Erythroblast (primary cell): Measurements from ENCODE around the gene NELL1.

ENCODE experiments used
- DNase-seq, 2 experiments: peaks; one replicate each; lab custom pipeline; 2025; lab: John Stamatoyannopoulos, UW
- GATA1 ChIP-seq: IDR thresholded peaks from 2 replicates; pipeline ENCODE4 v1.6.1; 2011; ENCODE audit warnings: low read depth, mild to moderate bottlenecking, control low read depth, low read length, moderate library complexity
- POLR2A ChIP-seq: IDR thresholded peaks from 2 replicates; pipeline ENCODE4 v1.6.1; 2011; ENCODE audit warnings: mild to moderate bottlenecking, low read length

The NELL1 gene

GRCh38 chr11:21056644-21057043 is 387.3 kb downstream of the NELL1 start:
- no peak for TF ChIP-seq GATA1
- no peak for TF ChIP-seq POLR2A
- no peak for DNase-seq

- no peak for TF ChIP-seq GATA1
- no peak for TF ChIP-seq POLR2A
- no peak for DNase-seq
Measured at GRCh38 chr11:21059879-21060278, 390.5 kb downstream of the NELL1 start.

GRCh38 chr11:21066030-21066429 is 396.6 kb downstream of the NELL1 start:
- no peak for DNase-seq
- no peak for TF ChIP-seq POLR2A
- no peak for TF ChIP-seq GATA1

GRCh38 chr11:21068886-21069285 is 399.5 kb downstream of the NELL1 start:
- no peak for DNase-seq
- no peak for TF ChIP-seq POLR2A
- TF ChIP-seq GATA1, result no peak

GRCh38 chr11:21069909-21070308 is 400.5 kb downstream of the NELL1 start:
- TF ChIP-seq GATA1 (no peak), POLR2A (no peak)
- DNase-seq, result no peak

GRCh38 chr11:21072558-21072957 is 403.2 kb downstream of the NELL1 start:
- no peak for DNase-seq
- no peak for TF ChIP-seq POLR2A
- no peak for TF ChIP-seq GATA1

GRCh38 chr11:21082853-21083252 is 413.5 kb downstream of the NELL1 start:
- DNase-seq, result no peak

GRCh38 chr11:21088930-21089329 is 419.5 kb downstream of the NELL1 start:
- no peak for DNase-seq
- TF ChIP-seq POLR2A, result no peak
- TF ChIP-seq GATA1, result no peak

More at GRCh38 chr11:21082853-21083252, 413.5 kb downstream of the NELL1 start:
- no peak for TF ChIP-seq POLR2A

- no peak for DNase-seq
Measured at GRCh38 chr11:21104641-21105040, 435.3 kb downstream of the NELL1 start.

GRCh38 chr11:21105196-21105917 is 436.0 kb downstream of the NELL1 start:
- TF ChIP-seq GATA1 (no peak), POLR2A (no peak)

More at GRCh38 chr11:21104641-21105040, 435.3 kb downstream of the NELL1 start:
- TF ChIP-seq POLR2A, result no peak
- no peak for TF ChIP-seq GATA1

GRCh38 chr11:21109341-21109740 is 440.0 kb downstream of the NELL1 start:
- no peak for TF ChIP-seq POLR2A
- no peak for TF ChIP-seq GATA1
- no peak for DNase-seq

More at GRCh38 chr11:21105196-21105917, 436.0 kb downstream of the NELL1 start:
- no peak for DNase-seq

GRCh38 chr11:21110415-21110814 is 441.0 kb downstream of the NELL1 start:
- no peak for TF ChIP-seq GATA1
- no peak for TF ChIP-seq POLR2A
- DNase-seq, result no peak

- TF ChIP-seq GATA1, result no peak
- DNase-seq, result no peak
Measured at GRCh38 chr11:21113876-21114275, 444.5 kb downstream of the NELL1 start.

GRCh38 chr11:21116009-21116408 is 446.6 kb downstream of the NELL1 start:
- no peak for DNase-seq
- TF ChIP-seq POLR2A, result no peak
- TF ChIP-seq GATA1, result no peak

- TF ChIP-seq POLR2A (no peak), GATA1 (no peak)
- no peak for DNase-seq
Measured at GRCh38 chr11:21119411-21119810, 450.0 kb downstream of the NELL1 start.
